ENCODE data around the gene GRAP.

The GRAP gene

DNA sequence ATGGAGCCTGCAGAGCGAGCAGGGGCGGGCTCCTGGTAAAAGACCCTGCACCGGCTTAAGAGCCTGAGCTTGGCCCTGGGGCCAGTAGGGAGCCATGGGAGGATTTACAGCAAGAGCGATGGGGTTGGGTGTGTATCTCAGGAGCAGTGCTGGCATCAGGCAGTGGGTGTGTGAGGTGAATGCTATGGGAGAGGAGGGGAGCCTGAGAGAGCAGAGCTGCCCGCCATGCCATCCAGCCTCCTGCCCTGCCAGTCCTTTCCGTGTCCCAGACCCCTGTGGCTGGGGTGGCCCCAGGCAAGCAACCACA is 65.5 kb downstream of the GRAP start:
- DNase-seq, result no peak

DNA sequence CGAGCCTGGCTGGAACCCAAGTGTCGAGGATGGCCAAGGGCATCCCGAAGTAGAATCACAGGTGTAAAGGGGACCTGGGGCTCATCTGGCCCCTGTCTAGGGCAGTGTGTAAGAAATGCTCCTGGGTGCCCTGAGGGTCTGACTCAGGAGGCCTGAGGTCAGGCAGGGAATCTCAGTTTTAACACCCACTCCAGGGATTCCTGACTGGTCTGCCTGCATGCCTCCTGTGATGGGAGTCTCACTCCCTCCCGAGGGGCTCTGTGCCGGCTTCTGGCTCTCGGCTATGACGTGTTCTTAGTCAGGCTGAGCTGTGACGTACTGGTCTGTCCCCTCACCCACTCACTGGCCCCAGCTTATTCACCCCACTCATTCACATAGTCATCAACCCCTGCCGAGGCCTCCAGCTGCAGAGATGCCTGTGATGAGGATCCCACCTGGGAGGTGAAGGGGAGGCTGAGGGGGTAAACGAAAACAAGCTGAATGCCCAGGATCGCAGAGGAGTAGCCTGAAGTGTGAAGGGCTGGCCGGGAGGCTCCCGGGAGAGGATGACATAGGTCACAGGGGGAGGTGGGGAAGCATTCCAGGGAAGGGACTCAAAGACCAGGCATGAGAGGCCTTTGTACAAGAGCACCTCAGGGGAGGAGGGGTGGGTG is 65.9 kb downstream of the GRAP start:
- no peak for DNase-seq

DNA sequence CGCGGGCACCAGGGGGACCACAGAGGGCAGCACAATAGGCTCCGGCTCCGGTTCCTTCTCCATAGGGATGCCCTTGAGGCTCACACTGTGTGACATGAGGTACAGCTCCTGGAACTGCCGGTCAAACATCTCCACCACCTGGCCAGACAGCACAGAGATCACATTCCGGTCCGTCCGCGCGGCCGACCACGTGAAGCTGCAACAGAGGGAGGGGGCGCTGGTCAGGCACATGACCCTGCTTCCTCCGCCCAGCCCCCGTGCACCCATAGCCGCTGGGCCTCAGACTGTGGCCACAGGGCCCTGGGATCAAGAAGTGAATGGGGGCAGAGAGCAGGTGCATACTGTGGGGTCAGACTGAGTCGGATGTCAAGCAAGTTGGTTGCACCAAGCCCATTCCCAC is 68.1 kb downstream of the GRAP start:
- no peak for DNase-seq

- no peak for DNase-seq
Measured at GRCh38 chr17:18978050-18978449, 68.7 kb downstream of the GRAP start.

- DNase-seq, result no peak
Measured at GRCh38 chr17:18977646-18978045, 69.1 kb downstream of the GRAP start.

- no peak for DNase-seq
Measured at GRCh38 chr17:18977021-18977420, 69.7 kb downstream of the GRAP start.

DNA sequence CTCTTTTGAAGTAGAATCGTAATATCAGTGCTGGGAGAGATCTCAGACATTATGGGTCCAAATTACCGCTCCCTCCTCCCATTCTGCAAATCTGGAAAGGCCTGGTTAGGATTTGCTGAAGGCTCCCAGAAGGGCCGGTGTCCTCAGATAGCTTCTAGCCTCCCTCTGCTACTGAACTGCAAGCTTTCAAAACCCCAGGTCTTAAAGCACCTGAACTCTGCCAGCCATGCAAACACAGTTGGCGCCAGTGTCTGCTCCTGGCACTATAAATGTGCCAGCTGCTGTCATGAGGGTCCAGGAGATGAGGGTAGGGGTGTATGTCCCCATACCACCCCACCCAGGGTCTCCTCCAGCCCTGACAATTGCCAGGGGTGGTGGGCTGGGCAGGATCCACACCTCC is 70.6 kb downstream of the GRAP start:
- DNase-seq, result no peak

DNA sequence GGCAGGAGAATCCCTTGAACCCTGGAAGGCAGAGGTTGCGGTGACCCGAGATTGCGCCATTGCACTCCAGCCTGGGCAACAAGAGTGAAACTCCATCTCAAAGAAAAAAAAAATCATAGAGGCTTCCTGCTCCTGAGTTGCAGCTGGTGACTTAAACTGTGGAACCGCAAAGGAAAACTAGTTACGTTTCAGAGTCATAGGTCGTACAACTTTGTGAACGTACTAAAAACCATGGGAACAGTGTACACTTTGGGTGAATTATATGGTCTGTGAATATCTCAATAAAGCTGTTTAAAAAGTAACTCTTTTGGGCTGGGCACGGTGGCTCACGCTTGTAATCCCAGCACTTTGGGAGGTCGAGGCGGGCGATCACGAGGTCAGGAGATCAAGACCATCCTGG is 71.2 kb downstream of the GRAP start:
- DNase-seq, result no peak

DNA sequence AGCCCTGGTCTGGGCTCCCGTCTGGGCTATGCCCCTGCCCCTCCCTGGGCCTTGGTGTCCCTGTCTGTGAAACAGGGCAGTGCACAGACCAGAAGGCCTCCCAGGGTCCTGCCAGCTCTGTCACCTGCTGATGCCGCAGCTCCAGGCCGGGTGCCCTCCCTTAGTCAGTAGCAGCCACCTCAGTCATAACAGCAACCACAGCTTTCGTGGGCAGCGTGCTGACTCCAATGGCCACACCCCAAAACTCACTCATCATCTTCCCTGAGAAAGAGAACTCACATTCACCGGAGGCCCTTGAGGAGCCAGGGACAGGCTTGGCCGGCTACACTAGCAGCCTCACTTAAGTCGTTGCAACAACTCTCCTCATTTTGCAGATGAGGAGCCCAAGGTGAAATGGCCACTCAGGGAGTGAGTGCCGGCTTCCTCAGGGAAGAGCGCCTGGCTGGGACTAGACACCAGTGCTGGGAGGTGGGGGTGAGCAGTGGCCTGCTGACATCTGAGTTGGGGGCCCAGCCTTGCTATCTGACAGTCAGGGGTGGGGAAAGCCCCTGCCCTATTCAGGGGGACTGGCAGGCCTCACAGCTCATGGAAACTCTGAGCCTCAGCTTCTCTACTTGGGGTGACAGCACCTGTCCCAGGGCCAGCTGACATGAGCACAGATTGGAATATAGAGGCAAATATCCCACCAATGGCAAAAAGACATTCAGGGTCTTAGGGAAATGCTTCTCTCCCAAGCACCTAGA is 72.2 kb downstream of the GRAP start:
- no peak for DNase-seq

GRCh38 chr17:18971801-18972200 is 75.0 kb downstream of the GRAP start:
- no peak for DNase-seq
